GM12874 (cell line): ENCODE measurements around the gene APC2.

ENCODE experiments used
- TF ChIP-seq, protein P1 (sequence below): IDR thresholded peaks from 2 replicates; pipeline ENCODE4 v1.5.1; 2011; ENCODE audit warnings: low read depth, mild to moderate bottlenecking, control low read depth, low read length, moderate library complexity; ENCODE audit not compliant: insufficient read depth

APC2 gene

GRCh38 chr19:1495051-1495798, 45.3 kb downstream of the APC2 start:
- TF ChIP-seq, protein P1, sequence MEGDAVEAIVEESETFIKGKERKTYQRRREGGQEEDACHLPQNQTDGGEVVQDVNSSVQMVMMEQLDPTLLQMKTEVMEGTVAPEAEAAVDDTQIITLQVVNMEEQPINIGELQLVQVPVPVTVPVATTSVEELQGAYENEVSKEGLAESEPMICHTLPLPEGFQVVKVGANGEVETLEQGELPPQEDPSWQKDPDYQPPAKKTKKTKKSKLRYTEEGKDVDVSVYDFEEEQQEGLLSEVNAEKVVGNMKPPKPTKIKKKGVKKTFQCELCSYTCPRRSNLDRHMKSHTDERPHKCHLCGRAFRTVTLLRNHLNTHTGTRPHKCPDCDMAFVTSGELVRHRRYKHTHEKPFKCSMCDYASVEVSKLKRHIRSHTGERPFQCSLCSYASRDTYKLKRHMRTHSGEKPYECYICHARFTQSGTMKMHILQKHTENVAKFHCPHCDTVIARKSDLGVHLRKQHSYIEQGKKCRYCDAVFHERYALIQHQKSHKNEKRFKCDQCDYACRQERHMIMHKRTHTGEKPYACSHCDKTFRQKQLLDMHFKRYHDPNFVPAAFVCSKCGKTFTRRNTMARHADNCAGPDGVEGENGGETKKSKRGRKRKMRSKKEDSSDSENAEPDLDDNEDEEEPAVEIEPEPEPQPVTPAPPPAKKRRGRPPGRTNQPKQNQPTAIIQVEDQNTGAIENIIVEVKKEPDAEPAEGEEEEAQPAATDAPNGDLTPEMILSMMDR = no peak

- TF ChIP-seq, protein P1 = no peak
These were observed 46.1 kb downstream of the APC2 start for GRCh38 chr19:1495799-1496713.

DNA sequence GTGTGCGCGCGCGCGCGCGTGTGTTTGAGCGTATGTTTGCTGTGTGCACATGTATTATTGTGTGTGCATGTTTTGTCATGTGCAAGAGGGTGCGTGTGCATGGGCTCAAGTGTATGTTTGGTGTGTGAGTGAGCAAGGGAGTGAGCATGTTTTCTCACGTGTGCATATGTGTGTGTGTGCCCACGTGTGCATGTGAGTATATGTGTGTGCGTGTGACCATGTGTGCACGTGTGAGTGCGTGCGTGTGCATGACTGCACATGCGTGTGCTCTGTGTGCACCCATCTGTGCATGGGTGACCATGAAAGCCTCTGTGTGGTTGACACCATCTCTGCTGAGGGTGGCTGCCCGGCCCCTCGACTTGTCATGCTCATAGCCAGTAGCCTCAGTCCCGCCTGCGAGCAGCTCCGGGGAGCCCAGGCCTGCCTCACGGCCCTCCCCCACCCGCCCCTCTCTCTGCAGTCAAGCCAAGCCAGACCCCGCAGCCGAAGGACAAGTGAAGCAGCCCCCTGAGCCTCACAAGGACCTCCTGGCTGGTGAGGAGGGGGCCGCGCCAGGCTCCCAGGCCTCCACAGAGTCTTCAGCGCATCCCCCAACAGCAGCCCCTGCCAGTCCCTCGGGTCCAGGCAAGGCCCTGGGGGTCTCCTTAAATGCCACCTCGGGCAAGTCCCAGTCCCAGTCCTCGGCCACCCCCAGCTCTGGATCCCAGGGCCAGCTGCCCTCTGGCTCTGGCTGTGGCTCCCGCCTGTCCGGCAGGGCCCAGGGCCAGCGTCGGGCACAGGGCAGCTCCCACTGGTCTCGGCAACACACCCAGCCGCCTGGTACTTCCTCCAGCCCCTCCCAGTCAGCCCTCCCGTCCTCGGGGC, 47.0 kb downstream of the APC2 start:
- TF ChIP-seq, protein P1 = no peak

DNA sequence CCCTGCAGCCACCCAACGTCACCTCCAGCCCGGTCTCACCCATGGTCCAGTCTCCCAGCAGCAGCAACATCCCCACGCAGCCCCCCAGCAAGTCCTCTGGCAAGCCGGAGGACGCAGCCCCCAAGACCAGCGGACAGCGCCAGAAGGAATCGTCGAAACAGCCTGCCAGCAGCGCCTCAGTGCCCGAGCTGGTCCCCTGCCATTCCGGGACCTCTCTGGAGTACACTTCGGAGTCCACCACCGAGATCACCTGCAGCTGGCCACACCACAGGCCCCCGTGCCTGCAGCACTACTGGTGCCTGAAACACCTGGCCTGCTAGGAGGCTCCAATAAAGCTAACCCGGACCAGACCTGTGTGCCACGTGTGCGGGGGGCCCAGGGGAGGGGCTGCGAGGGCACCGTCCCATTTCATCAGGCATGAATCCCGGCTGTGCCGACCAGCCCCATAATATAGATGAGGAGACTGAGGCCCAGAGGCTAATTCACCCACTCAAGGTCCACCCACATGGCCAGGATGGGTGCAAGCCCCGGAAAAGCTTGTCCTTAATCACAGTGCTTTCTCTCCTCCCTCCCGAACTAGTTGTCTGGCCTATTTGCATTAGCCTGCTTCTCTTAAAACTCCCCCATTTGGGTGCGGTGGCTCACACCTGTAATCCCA, 47.8 kb downstream of the APC2 start:
- TF ChIP-seq, protein P1 = no peak

DNA sequence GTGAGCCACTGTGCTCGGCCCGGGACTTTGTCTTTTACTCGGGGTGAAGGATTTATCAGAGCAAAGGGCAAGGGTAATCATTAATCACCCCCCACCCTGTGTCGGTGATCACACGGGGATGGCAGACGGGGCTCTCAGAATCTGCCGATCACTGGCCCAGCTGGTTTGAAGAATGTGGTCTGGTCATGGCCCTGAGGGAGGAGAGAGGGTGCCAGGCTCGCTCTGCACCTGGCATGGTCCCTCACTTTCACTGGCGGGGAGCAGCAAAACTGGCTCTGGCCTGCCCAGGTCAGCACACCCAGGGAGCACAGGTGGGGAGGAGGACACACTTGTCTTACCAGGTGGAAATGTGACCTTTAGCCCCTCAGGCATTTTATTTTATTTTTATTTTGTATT, 51.3 kb downstream of the APC2 start:
- TF ChIP-seq, protein P1 = no peak

DNA sequence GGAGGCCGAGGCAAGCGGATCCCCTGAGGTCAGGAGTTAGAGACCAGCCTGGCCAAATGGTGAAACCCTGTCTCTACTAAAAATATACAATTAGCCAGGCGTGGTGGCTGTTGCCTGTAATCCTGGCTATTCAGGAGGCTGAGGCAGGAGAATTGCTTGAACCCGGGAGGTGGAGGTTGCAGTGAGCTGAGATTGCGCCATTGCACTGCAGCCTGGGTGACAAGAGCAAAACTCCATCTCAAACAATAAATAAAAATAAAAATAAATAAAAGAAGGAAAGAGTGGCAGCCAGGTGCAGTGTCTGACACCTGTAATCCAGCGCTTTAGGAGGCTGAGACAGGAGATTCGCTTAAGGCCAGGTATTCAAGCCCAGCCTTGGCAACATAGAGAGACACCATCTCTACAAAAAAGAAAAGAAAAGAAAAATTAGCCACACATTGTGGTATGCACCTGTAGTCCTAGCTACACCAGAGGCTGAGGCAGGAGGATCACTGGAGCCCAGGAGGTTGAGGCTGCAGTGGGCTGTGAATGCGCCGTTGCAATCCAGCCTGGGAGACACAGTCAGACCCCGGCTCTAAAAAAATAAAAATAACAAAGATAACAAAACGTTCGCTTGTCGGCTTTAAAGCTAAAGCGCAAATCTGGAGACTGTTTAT, 52.6 kb downstream of the APC2 start:
- TF ChIP-seq, protein P1 = no peak
